MM.1S (cell line): Measurements from ENCODE around the gene CDH12.

ENCODE experiments used
- DNase-seq: peaks from one replicate; pipeline ENCODE4 v3.0.0-alpha.2; 2015
- H2AFZ ChIP-seq: fragments of 300-600 bp; sonication (generic); 2 replicates; pipeline ENCODE4 v1.6.0; 2016; ENCODE audit warnings: antibody characterized with exemption, low read length
- H3F3A ChIP-seq: fragments of 300-600 bp; sonication (generic); 2 replicates; pipeline ENCODE4 v1.6.1; 2016; ENCODE audit warnings: mild to moderate bottlenecking, antibody characterized with exemption, low read length, moderate library complexity, mixed read lengths; ENCODE audit not compliant: insufficient read depth
- H3K27ac ChIP-seq: fragments of 300-600 bp; sonication (generic); 2 replicates; pipeline ENCODE4 v1.5.1; 2016; ENCODE audit warnings: mild to moderate bottlenecking, low read length
- H3K27me3 ChIP-seq: fragments of 300-600 bp; sonication (generic); replicated peaks from 2 replicates; pipeline ENCODE4 v1.6.0; 2016; ENCODE audit warnings: low read length; ENCODE audit not compliant: insufficient read depth
- H3K36me3 ChIP-seq: fragments of 300-600 bp; sonication (generic); replicated peaks from 2 replicates; pipeline ENCODE4 v1.6.1; 2016; ENCODE audit warnings: mild to moderate bottlenecking, low read length, mixed read lengths; ENCODE audit not compliant: insufficient read depth
- H3K4me1 ChIP-seq: fragments of 300-600 bp; sonication (generic); 2 replicates; pipeline ENCODE4 v1.6.1; 2016; ENCODE audit warnings: low read length, mixed read lengths
- H3K4me2 ChIP-seq: fragments of 300-600 bp; sonication (generic); 2 replicates; pipeline ENCODE4 v1.6.0; 2016; ENCODE audit warnings: low read depth, low read length
- H3K4me3 ChIP-seq: fragments of 300-600 bp; sonication (generic); 2 replicates; pipeline ENCODE4 v1.5.1; 2016; ENCODE audit warnings: low read length, mixed read lengths
- H3K79me2 ChIP-seq: fragments of 300-600 bp; sonication (generic); 2 replicates; pipeline ENCODE4 v1.6.1; 2016; ENCODE audit warnings: mixed run types, low read length, mixed read lengths
- H3K9ac ChIP-seq: fragments of 300-600 bp; sonication (generic); 2 replicates; pipeline ENCODE4 v1.6.1; 2016; ENCODE audit warnings: low read length, mixed read lengths
- H3K9me2 ChIP-seq: fragments of 300-600 bp; sonication (generic); replicated peaks from 2 replicates; pipeline ENCODE4 v1.6.1; 2016; ENCODE audit warnings: mild to moderate bottlenecking, low read length, mixed read lengths; ENCODE audit not compliant: insufficient read depth
- H3K9me3 ChIP-seq: fragments of 300-600 bp; sonication (generic); replicated peaks from 2 replicates; pipeline ENCODE4 v1.6.1; 2016; ENCODE audit warnings: mild to moderate bottlenecking, low read length, mixed read lengths; ENCODE audit not compliant: insufficient read depth
- H4K20me1 ChIP-seq: fragments of 300-600 bp; sonication (generic); 2 replicates; pipeline ENCODE4 v1.6.1; 2016; ENCODE audit warnings: mild to moderate bottlenecking, low read length, moderate library complexity, mixed read lengths; ENCODE audit not compliant: insufficient read depth
- EZH2 ChIP-seq: fragments of 300-600 bp; sonication (generic); optimal IDR thresholded peaks from 2 replicates; pipeline ENCODE3; 2017; ENCODE audit warnings: low read depth, mild to moderate bottlenecking, antibody characterized with exemption, low read length, mixed read lengths
- EZH2phosphoT487 ChIP-seq: fragments of 300-600 bp; sonication (generic); IDR thresholded peaks from 2 replicates; pipeline ENCODE4 v1.6.1; 2018; ENCODE audit warnings: antibody characterized with exemption, low read length
- TF ChIP-seq, protein P1 (sequence below): fragments of 300-600 bp; sonication (generic); IDR thresholded peaks from 2 replicates; pipeline ENCODE4 v1.5.1; 2016; ENCODE audit warnings: antibody characterized with exemption, low read length, mixed read lengths

The CDH12 gene

DNA sequence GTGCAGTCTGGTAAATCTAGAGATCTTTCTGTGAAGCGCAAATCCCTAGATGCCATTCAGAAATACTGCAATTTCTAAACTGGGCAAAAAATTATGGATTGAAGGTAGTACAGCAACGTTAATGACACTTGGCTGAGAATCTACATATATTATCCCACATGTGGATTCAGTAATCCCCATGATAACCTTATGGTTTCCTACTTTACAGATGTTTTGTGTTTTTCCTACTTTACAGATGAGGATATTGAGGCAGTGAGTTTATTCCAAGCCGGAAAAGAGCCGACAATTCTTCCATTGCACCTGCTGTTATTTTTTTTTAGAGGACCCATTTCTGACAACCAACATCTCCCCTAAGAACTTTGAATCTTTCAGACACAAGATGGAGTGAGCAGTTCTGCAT lies 796.5 kb downstream of the CDH12 start:
- Histone ChIP-seq H3K9me3 (no peaks in the 10 kb centered on the region), H3K27me3 (no peaks in the 10 kb centered on the region), H3K79me2 (no peaks in the 10 kb centered on the region), H3K9ac (no peak overlapping the region), H3K9me2 (no peaks in the 10 kb centered on the region), H3K4me3 (no peak overlapping the region), H3F3A (no peaks in the 10 kb centered on the region), H3K4me1 (no peaks in the 10 kb centered on the region), H4K20me1 (no peaks in the 10 kb centered on the region), H3K4me2 (no peak overlapping the region), H3K36me3 (no peaks in the 10 kb centered on the region), H2AFZ (no peak overlapping the region), H3K27ac (no peak overlapping the region)
- TF ChIP-seq, protein P1, sequence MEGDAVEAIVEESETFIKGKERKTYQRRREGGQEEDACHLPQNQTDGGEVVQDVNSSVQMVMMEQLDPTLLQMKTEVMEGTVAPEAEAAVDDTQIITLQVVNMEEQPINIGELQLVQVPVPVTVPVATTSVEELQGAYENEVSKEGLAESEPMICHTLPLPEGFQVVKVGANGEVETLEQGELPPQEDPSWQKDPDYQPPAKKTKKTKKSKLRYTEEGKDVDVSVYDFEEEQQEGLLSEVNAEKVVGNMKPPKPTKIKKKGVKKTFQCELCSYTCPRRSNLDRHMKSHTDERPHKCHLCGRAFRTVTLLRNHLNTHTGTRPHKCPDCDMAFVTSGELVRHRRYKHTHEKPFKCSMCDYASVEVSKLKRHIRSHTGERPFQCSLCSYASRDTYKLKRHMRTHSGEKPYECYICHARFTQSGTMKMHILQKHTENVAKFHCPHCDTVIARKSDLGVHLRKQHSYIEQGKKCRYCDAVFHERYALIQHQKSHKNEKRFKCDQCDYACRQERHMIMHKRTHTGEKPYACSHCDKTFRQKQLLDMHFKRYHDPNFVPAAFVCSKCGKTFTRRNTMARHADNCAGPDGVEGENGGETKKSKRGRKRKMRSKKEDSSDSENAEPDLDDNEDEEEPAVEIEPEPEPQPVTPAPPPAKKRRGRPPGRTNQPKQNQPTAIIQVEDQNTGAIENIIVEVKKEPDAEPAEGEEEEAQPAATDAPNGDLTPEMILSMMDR = no peak
- DNase-seq = no peak

GRCh38 chr5:22053195-22053594 lies 799.9 kb downstream of the CDH12 start:
- Histone ChIP-seq H3F3A (no peaks in the 10 kb centered on the region), H3K79me2 (no peaks in the 10 kb centered on the region), H3K9me2 (no peaks in the 10 kb centered on the region), H3K4me2 (no peak overlapping the region), H4K20me1 (no peaks in the 10 kb centered on the region), H3K4me3 (no peak overlapping the region), H3K9me3 (no peaks in the 10 kb centered on the region), H3K36me3 (no peaks in the 10 kb centered on the region), H3K4me1 (no peaks in the 10 kb centered on the region), H3K27ac (no peak overlapping the region), H3K27me3 (no peaks in the 10 kb centered on the region), H2AFZ (no peak overlapping the region), H3K9ac (no peak overlapping the region)
- no peak for DNase-seq
- TF ChIP-seq EZH2 = no peak
- no peak for TF ChIP-seq EZH2phosphoT487
- TF ChIP-seq, protein P1 = no peak

- Histone ChIP-seq H3K4me2 (no peak overlapping the region), H3F3A (no peaks in the 10 kb centered on the region), H3K4me3 (no peak overlapping the region), H3K9ac (no peak overlapping the region), H3K79me2 (no peaks in the 10 kb centered on the region), H2AFZ (no peak overlapping the region), H3K4me1 (no peaks in the 10 kb centered on the region), H3K27me3 (no peaks in the 10 kb centered on the region), H3K27ac (no peak overlapping the region), H4K20me1 (no peaks in the 10 kb centered on the region), H3K9me3 (no peaks in the 10 kb centered on the region), H3K36me3 (no peaks in the 10 kb centered on the region), H3K9me2 (no peaks in the 10 kb centered on the region)
- TF ChIP-seq, protein P1 = no peak
- TF ChIP-seq EZH2 (no peak), EZH2phosphoT487 (no peak)
- DNase-seq = no peak
Measured at GRCh38 chr5:22051881-22052280, 801.3 kb downstream of the CDH12 start.

DNA sequence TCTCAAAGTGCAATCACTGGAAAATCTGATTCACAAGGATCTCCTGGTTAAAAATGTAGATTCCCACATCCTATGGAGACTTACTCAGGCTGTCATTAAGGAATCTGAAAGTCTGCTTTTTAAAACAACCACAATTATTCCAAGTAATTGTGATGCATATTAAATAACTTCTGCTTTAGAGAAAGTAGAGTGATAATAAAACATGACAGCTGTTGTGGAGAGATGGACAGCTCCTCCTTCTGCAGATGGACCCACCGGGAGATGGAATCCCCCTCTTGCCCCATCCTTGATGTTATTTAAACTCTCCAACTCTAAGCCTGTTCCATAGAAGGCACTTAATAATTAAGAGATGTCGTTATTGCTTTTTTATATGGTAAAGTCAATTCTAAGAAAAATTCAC lies 802.2 kb downstream of the CDH12 start:
- Histone ChIP-seq H3K4me1 (no peaks in the 10 kb centered on the region), H3K36me3 (no peaks in the 10 kb centered on the region), H3K9me2 (no peaks in the 10 kb centered on the region), H3F3A (no peaks in the 10 kb centered on the region), H3K4me2 (no peak overlapping the region), H3K27ac (no peak overlapping the region), H3K27me3 (no peaks in the 10 kb centered on the region), H3K4me3 (no peak overlapping the region), H3K79me2 (no peaks in the 10 kb centered on the region), H4K20me1 (no peaks in the 10 kb centered on the region), H3K9ac (no peak overlapping the region), H2AFZ (no peak overlapping the region), H3K9me3 (no peaks in the 10 kb centered on the region)
- TF ChIP-seq EZH2 = no peak
- TF ChIP-seq EZH2phosphoT487 = no peak
- TF ChIP-seq, protein P1 = no peak
- DNase-seq = no peak
